ENCODE data around the gene PRRX2. TPM values are rescaled to one million over a fixed set of nuclear protein-coding genes. Genes with fewer than 3 reads are reported as not detected.

PRRX2 gene
- total and polyA plus RNA-seq, 2 donors: 1.3 to 3.8 TPM

GRCh38 chr9:129640871-129641749, 24.3 kb upstream of the PRRX2 start:
- Histone ChIP-seq H3K36me3 (ENCODE audit: control insufficient read depth in 2 of 2, insufficient read depth in 2 of 2, low read length in 1 of 2) (peaks cover 31 to 38% of the 10 kb centered on the region in 2 donors), H3K4me1 (ENCODE audit: control insufficient read depth in 2 of 2, insufficient read depth in 2 of 2, low read length in 2 of 2) (peaks cover 13 to 22% of the 10 kb centered on the region in 2 donors), H3K9me3 (ENCODE audit: control insufficient read depth in 2 of 2, insufficient read depth in 1 of 2, low read length in 1 of 2) (no peaks in the 10 kb centered on the region), H3K27me3 (ENCODE audit: control insufficient read depth in 2 of 2, insufficient read depth in 1 of 2, low read length in 1 of 2) (peaks cover 0 to 2% of the 10 kb centered on the region in 2 donors), H3K27ac (ENCODE audit: low read depth in 1 of 2, low read length in 1 of 2) (peak overlapping the region in 1 of 2 donors; percentile 53), H3K4me3 (ENCODE audit: low read length in 2 of 2) (peak overlapping the region; percentile 76 to 95)
- DNase-seq (ENCODE audit: low read depth in 6 of 9, low spot score in 9 of 9): no peak
- WGBS: 23% methylated on average over 44 of the region's 44 CpGs

DNA sequence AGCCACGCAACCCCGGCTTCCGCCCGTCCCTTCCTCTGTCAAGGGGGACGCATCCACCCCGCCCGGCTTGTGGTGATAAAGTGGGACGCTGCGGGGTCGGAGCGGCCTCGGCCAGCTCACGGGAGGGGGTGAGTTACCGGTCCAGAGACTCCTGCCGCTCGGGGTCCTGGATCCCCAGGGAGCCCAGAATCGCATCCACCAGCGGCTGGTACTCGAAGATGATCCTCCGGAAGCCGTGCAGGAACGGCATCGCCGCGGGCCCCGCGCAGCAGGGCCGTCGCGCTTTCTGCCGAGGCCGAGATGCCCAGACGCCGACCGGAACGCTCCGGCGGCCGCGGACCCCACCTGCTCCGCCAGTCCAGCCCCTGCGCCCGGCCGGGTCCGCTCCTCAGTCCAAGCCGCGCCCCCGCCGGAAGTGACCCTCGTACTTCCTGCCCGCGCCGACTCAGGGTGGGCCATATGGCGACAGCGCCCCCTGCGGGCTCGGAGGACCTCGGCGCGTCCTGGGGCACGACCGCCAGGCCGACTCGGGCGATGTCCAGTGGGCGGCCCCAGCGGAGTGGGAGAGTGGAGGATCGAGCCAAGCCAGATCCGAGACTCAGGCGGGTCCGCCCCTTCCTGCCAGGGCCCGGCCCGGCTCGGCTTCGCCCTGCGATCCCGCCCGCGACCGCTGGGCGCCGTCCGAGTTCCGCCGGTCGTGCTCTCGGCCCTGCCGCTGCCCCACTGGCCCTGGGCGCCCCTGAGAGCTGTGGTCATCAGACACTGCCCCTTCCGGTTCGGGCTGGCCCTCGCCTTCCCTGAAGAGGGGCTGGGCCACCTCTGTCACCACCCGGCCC, 23.5 kb upstream of the PRRX2 start, which contains the start of gene ASB6:
ASB6 (minus strand) TSS at position 402 of the 836 bp plus-strand sequence; CDS start at position 250, 152 bp downstream.
- Histone ChIP-seq H3K27me3 (ENCODE audit: control insufficient read depth in 2 of 2, insufficient read depth in 1 of 2, low read length in 1 of 2) (peaks cover 0 to 5% of the 10 kb centered on the region in 2 donors), H3K4me3 (ENCODE audit: low read length in 2 of 2) (peak within 1 kb of the TSS; percentile 76 to 95), H3K27ac (ENCODE audit: low read depth in 1 of 2, low read length in 1 of 2) (peak within 1 kb of the TSS; percentile 37 to 66), H3K9me3 (ENCODE audit: control insufficient read depth in 2 of 2, insufficient read depth in 1 of 2, low read length in 1 of 2) (peaks cover 0 to 4% of the 10 kb centered on the region in 2 donors), H3K36me3 (ENCODE audit: control insufficient read depth in 2 of 2, insufficient read depth in 2 of 2, low read length in 1 of 2) (peaks cover 26 to 31% of the 10 kb centered on the region in 2 donors), H3K4me1 (ENCODE audit: control insufficient read depth in 2 of 2, insufficient read depth in 2 of 2, low read length in 2 of 2) (peaks cover 13 to 20% of the 10 kb centered on the region in 2 donors)
- under 1% methylated on average over 93 of the region's 93 CpGs for WGBS
- peak in 8 of 9 donors; percentile 69 to 92 (median 82) for DNase-seq (ENCODE audit: low read depth in 6 of 9, low spot score in 9 of 9)

DNA sequence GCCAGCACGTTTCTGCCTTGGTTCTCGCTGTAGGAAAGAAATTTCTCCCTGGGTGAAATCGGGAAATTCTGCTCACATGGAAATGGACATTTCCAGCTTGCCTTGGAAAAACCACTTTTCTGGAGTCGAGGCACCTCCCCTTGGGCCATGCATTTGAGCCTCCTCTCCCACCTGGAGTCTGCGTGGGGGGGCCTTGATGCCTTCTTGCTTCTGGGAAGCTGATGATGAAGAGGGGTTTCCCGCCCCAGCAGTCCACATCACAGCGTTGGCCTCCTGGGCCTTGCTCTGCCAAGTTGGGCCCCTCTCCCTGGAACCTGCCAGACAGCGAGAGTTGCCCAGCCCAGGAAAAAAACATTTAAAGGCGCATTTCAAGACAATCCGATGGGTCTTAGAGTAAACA, 21.7 kb upstream of the PRRX2 start:
- peaks cover 9 to 13% of the 10 kb centered on the region in 2 donors for H3K36me3 ChIP-seq (ENCODE audit: control insufficient read depth in 2 of 2, insufficient read depth in 2 of 2, low read length in 1 of 2)
- no peak overlapping the region for H3K27ac ChIP-seq (ENCODE audit: low read depth in 1 of 2, low read length in 1 of 2)
- peaks cover 13 to 20% of the 10 kb centered on the region in 2 donors for H3K4me1 ChIP-seq (ENCODE audit: control insufficient read depth in 2 of 2, insufficient read depth in 2 of 2, low read length in 2 of 2)
- 90% methylated on average over 10 of the region's 10 CpGs for WGBS
- H3K4me3 ChIP-seq (ENCODE audit: low read length in 2 of 2): no peak overlapping the region
- H3K27me3 ChIP-seq (ENCODE audit: control insufficient read depth in 2 of 2, insufficient read depth in 1 of 2, low read length in 1 of 2): peaks cover 0 to 5% of the 10 kb centered on the region in 2 donors
- no peak for DNase-seq (ENCODE audit: low read depth in 6 of 9, low spot score in 9 of 9)
- H3K9me3 ChIP-seq (ENCODE audit: control insufficient read depth in 2 of 2, insufficient read depth in 1 of 2, low read length in 1 of 2): peaks cover 0 to 4% of the 10 kb centered on the region in 2 donors

DNA sequence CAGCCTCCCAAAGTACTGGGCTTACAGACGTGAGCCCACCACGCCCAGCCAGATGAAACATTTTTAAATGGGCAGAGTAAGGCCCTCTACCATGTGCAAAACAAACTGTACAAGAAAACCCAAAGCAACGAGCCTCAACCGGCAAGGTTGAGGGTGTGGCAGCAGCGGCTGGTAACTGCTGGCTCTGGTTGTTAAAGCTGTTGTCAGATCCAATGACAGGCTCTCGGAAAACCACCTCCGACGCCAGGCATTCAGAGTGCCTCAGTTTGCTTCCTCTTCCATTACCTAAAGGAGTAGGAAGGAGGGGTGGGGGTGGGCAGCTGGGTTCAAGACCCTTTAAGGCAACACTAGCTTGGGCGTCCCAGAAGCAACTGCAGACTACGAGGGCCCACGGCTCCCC, 21.1 kb upstream of the PRRX2 start:
- WGBS: 90% methylated on average over 11 of the region's 11 CpGs
- no peak for DNase-seq (ENCODE audit: low read depth in 6 of 9, low spot score in 9 of 9)
- Histone ChIP-seq H3K27me3 (ENCODE audit: control insufficient read depth in 2 of 2, insufficient read depth in 1 of 2, low read length in 1 of 2) (peaks cover 0 to 5% of the 10 kb centered on the region in 2 donors), H3K36me3 (ENCODE audit: control insufficient read depth in 2 of 2, insufficient read depth in 2 of 2, low read length in 1 of 2) (peaks cover 3 to 7% of the 10 kb centered on the region in 2 donors), H3K4me1 (ENCODE audit: control insufficient read depth in 2 of 2, insufficient read depth in 2 of 2, low read length in 2 of 2) (peaks cover 13 to 20% of the 10 kb centered on the region in 2 donors), H3K27ac (ENCODE audit: low read depth in 1 of 2, low read length in 1 of 2) (no peak overlapping the region), H3K9me3 (ENCODE audit: control insufficient read depth in 2 of 2, insufficient read depth in 1 of 2, low read length in 1 of 2) (peaks cover 0 to 4% of the 10 kb centered on the region in 2 donors), H3K4me3 (ENCODE audit: low read length in 2 of 2) (no peak overlapping the region)

- Histone ChIP-seq H3K36me3 (ENCODE audit: control insufficient read depth in 2 of 2, insufficient read depth in 2 of 2, low read length in 1 of 2) (peaks cover 1 to 3% of the 10 kb centered on the region in 2 donors), H3K9me3 (ENCODE audit: control insufficient read depth in 2 of 2, insufficient read depth in 1 of 2, low read length in 1 of 2) (peaks cover 0 to 4% of the 10 kb centered on the region in 2 donors), H3K4me3 (ENCODE audit: low read length in 2 of 2) (no peak overlapping the region), H3K27me3 (ENCODE audit: control insufficient read depth in 2 of 2, insufficient read depth in 1 of 2, low read length in 1 of 2) (peaks cover 0 to 5% of the 10 kb centered on the region in 2 donors), H3K27ac (ENCODE audit: low read depth in 1 of 2, low read length in 1 of 2) (no peak overlapping the region), H3K4me1 (ENCODE audit: control insufficient read depth in 2 of 2, insufficient read depth in 2 of 2, low read length in 2 of 2) (peaks cover 13 to 20% of the 10 kb centered on the region in 2 donors)
- 88% methylated on average over 17 of the region's 17 CpGs for WGBS
- no peak for DNase-seq (ENCODE audit: low read depth in 6 of 9, low spot score in 9 of 9)
Observed at GRCh38 chr9:129644902-129645301, 20.5 kb upstream of the PRRX2 start.

DNA sequence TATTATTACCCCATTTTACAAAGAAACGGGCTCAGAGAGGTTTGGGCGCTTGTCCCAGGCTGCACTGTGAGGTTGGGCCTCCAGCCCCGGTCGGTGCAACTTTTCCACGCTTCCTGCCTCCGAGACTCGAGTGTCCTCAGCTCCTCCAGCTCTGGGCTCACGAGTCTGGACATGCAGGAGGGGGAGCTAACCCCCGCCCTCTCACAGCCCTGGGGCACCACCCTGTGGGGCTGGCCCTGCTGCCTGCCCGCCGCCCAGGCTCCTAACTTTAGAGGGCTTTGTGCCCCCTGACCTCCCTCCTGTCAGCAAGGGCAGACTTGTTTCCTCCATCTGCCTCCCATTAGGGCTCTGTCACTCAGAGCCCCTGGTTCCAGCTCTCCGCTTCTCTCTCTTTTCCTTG, 19.2 kb upstream of the PRRX2 start:
- no peak for DNase-seq (ENCODE audit: low read depth in 6 of 9, low spot score in 9 of 9)
- Histone ChIP-seq H3K9me3 (ENCODE audit: control insufficient read depth in 2 of 2, insufficient read depth in 1 of 2, low read length in 1 of 2) (peaks cover 0 to 4% of the 10 kb centered on the region in 2 donors), H3K27me3 (ENCODE audit: control insufficient read depth in 2 of 2, insufficient read depth in 1 of 2, low read length in 1 of 2) (peaks cover 0 to 14% of the 10 kb centered on the region in 2 donors), H3K4me3 (ENCODE audit: low read length in 2 of 2) (no peak overlapping the region), H3K36me3 (ENCODE audit: control insufficient read depth in 2 of 2, insufficient read depth in 2 of 2, low read length in 1 of 2) (no peaks in the 10 kb centered on the region), H3K27ac (ENCODE audit: low read depth in 1 of 2, low read length in 1 of 2) (no peak overlapping the region), H3K4me1 (ENCODE audit: control insufficient read depth in 2 of 2, insufficient read depth in 2 of 2, low read length in 2 of 2) (peaks cover 3 to 6% of the 10 kb centered on the region in 2 donors)
- 96% methylated on average over 12 of the region's 12 CpGs for WGBS

- no peaks in the 10 kb centered on the region for H3K36me3 ChIP-seq (ENCODE audit: control insufficient read depth in 2 of 2, insufficient read depth in 2 of 2, low read length in 1 of 2)
- peaks cover 0 to 18% of the 10 kb centered on the region in 2 donors for H3K27me3 ChIP-seq (ENCODE audit: control insufficient read depth in 2 of 2, insufficient read depth in 1 of 2, low read length in 1 of 2)
- no peak overlapping the region for H3K27ac ChIP-seq (ENCODE audit: low read depth in 1 of 2, low read length in 1 of 2)
- peaks cover 0 to 4% of the 10 kb centered on the region in 2 donors for H3K9me3 ChIP-seq (ENCODE audit: control insufficient read depth in 2 of 2, insufficient read depth in 1 of 2, low read length in 1 of 2)
- H3K4me1 ChIP-seq (ENCODE audit: control insufficient read depth in 2 of 2, insufficient read depth in 2 of 2, low read length in 2 of 2): peaks cover 2 to 4% of the 10 kb centered on the region in 2 donors
- no peak overlapping the region for H3K4me3 ChIP-seq (ENCODE audit: low read length in 2 of 2)
- WGBS: 97% methylated on average over 7 of the region's 7 CpGs
- no peak for DNase-seq (ENCODE audit: low read depth in 6 of 9, low spot score in 9 of 9)
Observed at GRCh38 chr9:129646654-129647053, 18.8 kb upstream of the PRRX2 start.

- no peak overlapping the region for H3K4me3 ChIP-seq (ENCODE audit: low read length in 2 of 2)
- H3K9me3 ChIP-seq (ENCODE audit: control insufficient read depth in 2 of 2, insufficient read depth in 1 of 2, low read length in 1 of 2): peaks cover 0 to 4% of the 10 kb centered on the region in 2 donors
- H3K4me1 ChIP-seq (ENCODE audit: control insufficient read depth in 2 of 2, insufficient read depth in 2 of 2, low read length in 2 of 2): peaks cover 0 to under 1% of the 10 kb centered on the region in 2 donors
- H3K27ac ChIP-seq (ENCODE audit: low read depth in 1 of 2, low read length in 1 of 2): no peak overlapping the region
- no peaks in the 10 kb centered on the region for H3K36me3 ChIP-seq (ENCODE audit: control insufficient read depth in 2 of 2, insufficient read depth in 2 of 2, low read length in 1 of 2)
- H3K27me3 ChIP-seq (ENCODE audit: control insufficient read depth in 2 of 2, insufficient read depth in 1 of 2, low read length in 1 of 2): peaks cover 0 to 22% of the 10 kb centered on the region in 2 donors
- 91% methylated on average over 10 of the region's 10 CpGs for WGBS
- DNase-seq (ENCODE audit: low read depth in 6 of 9, low spot score in 9 of 9): no peak
Observed at GRCh38 chr9:129647635-129648034, 17.8 kb upstream of the PRRX2 start.
